MM.1S (cell line): ENCODE data around the gene ANXA10.

ENCODE experiments used
- DNase-seq: peaks from one replicate; pipeline ENCODE4 v3.0.0-alpha.2; 2015
- H2AFZ ChIP-seq: fragments of 300-600 bp; sonication (generic); 2 replicates; pipeline ENCODE4 v1.6.0; 2016; ENCODE audit warnings: antibody characterized with exemption, low read length
- H3F3A ChIP-seq: fragments of 300-600 bp; sonication (generic); 2 replicates; pipeline ENCODE4 v1.6.1; 2016; ENCODE audit warnings: mild to moderate bottlenecking, antibody characterized with exemption, low read length, moderate library complexity, mixed read lengths; ENCODE audit not compliant: insufficient read depth
- H3K27ac ChIP-seq: fragments of 300-600 bp; sonication (generic); 2 replicates; pipeline ENCODE4 v1.5.1; 2016; ENCODE audit warnings: mild to moderate bottlenecking, low read length
- H3K27me3 ChIP-seq: fragments of 300-600 bp; sonication (generic); replicated peaks from 2 replicates; pipeline ENCODE4 v1.6.0; 2016; ENCODE audit warnings: low read length; ENCODE audit not compliant: insufficient read depth
- H3K36me3 ChIP-seq: fragments of 300-600 bp; sonication (generic); replicated peaks from 2 replicates; pipeline ENCODE4 v1.6.1; 2016; ENCODE audit warnings: mild to moderate bottlenecking, low read length, mixed read lengths; ENCODE audit not compliant: insufficient read depth
- H3K4me1 ChIP-seq: fragments of 300-600 bp; sonication (generic); 2 replicates; pipeline ENCODE4 v1.6.1; 2016; ENCODE audit warnings: low read length, mixed read lengths
- H3K4me2 ChIP-seq: fragments of 300-600 bp; sonication (generic); 2 replicates; pipeline ENCODE4 v1.6.0; 2016; ENCODE audit warnings: low read depth, low read length
- H3K4me3 ChIP-seq: fragments of 300-600 bp; sonication (generic); 2 replicates; pipeline ENCODE4 v1.5.1; 2016; ENCODE audit warnings: low read length, mixed read lengths
- H3K79me2 ChIP-seq: fragments of 300-600 bp; sonication (generic); 2 replicates; pipeline ENCODE4 v1.6.1; 2016; ENCODE audit warnings: mixed run types, low read length, mixed read lengths
- H3K9ac ChIP-seq: fragments of 300-600 bp; sonication (generic); 2 replicates; pipeline ENCODE4 v1.6.1; 2016; ENCODE audit warnings: low read length, mixed read lengths
- H3K9me2 ChIP-seq: fragments of 300-600 bp; sonication (generic); replicated peaks from 2 replicates; pipeline ENCODE4 v1.6.1; 2016; ENCODE audit warnings: mild to moderate bottlenecking, low read length, mixed read lengths; ENCODE audit not compliant: insufficient read depth
- H3K9me3 ChIP-seq: fragments of 300-600 bp; sonication (generic); replicated peaks from 2 replicates; pipeline ENCODE4 v1.6.1; 2016; ENCODE audit warnings: mild to moderate bottlenecking, low read length, mixed read lengths; ENCODE audit not compliant: insufficient read depth
- H4K20me1 ChIP-seq: fragments of 300-600 bp; sonication (generic); 2 replicates; pipeline ENCODE4 v1.6.1; 2016; ENCODE audit warnings: mild to moderate bottlenecking, low read length, moderate library complexity, mixed read lengths; ENCODE audit not compliant: insufficient read depth
- CTCF ChIP-seq: fragments of 300-600 bp; sonication (generic); IDR thresholded peaks from 2 replicates; pipeline ENCODE4 v1.5.1; 2016; ENCODE audit warnings: antibody characterized with exemption, low read length, mixed read lengths
- EZH2 ChIP-seq: fragments of 300-600 bp; sonication (generic); optimal IDR thresholded peaks from 2 replicates; pipeline ENCODE3; 2017; ENCODE audit warnings: low read depth, mild to moderate bottlenecking, antibody characterized with exemption, low read length, mixed read lengths
- EZH2phosphoT487 ChIP-seq: fragments of 300-600 bp; sonication (generic); IDR thresholded peaks from 2 replicates; pipeline ENCODE4 v1.6.1; 2018; ENCODE audit warnings: antibody characterized with exemption, low read length

The ANXA10 gene

GRCh38 chr4:168197926-168198325 lies 105.6 kb downstream of the ANXA10 start:
- Histone ChIP-seq H3K9me3 (no peaks in the 10 kb centered on the region), H3K27me3 (no peaks in the 10 kb centered on the region), H3K79me2 (no peaks in the 10 kb centered on the region), H3K27ac (no peak overlapping the region), H4K20me1 (no peaks in the 10 kb centered on the region), H3K9ac (no peak overlapping the region), H3K4me2 (no peak overlapping the region), H3K9me2 (no peaks in the 10 kb centered on the region), H3K4me3 (no peak overlapping the region), H2AFZ (no peak overlapping the region), H3K36me3 (no peaks in the 10 kb centered on the region), H3K4me1 (no peaks in the 10 kb centered on the region), H3F3A (no peaks in the 10 kb centered on the region)
- DNase-seq: no peak
- TF ChIP-seq CTCF (no peak), EZH2phosphoT487 (no peak), EZH2 (no peak)

- no peak overlapping the region for H3K4me2 ChIP-seq
- no peak overlapping the region for H2AFZ ChIP-seq
Observed at GRCh38 chr4:168199260-168199957, 107.1 kb downstream of the ANXA10 start.

GRCh38 chr4:168200685-168201084 lies 108.3 kb downstream of the ANXA10 start:
- no peak for DNase-seq
- no peak overlapping the region for H3K9ac ChIP-seq
- no peaks in the 10 kb centered on the region for H4K20me1 ChIP-seq
- no peaks in the 10 kb centered on the region for H3K79me2 ChIP-seq
- no peak overlapping the region for H3K4me3 ChIP-seq
- no peaks in the 10 kb centered on the region for H3K9me3 ChIP-seq
- no peak overlapping the region for H3K4me2 ChIP-seq
- H2AFZ ChIP-seq: no peak overlapping the region
- H3K9me2 ChIP-seq: no peaks in the 10 kb centered on the region
- no peaks in the 10 kb centered on the region for H3K27me3 ChIP-seq
- H3K4me1 ChIP-seq: no peaks in the 10 kb centered on the region
- no peaks in the 10 kb centered on the region for H3K36me3 ChIP-seq
- no peak overlapping the region for H3K27ac ChIP-seq
- TF ChIP-seq CTCF (no peak), EZH2 (no peak), EZH2phosphoT487 (no peak)
- H3F3A ChIP-seq: no peaks in the 10 kb centered on the region

More at GRCh38 chr4:168199260-168199957, 107.1 kb downstream of the ANXA10 start:
- H3K79me2 ChIP-seq: no peaks in the 10 kb centered on the region
- H3K4me3 ChIP-seq: no peak overlapping the region
- no peaks in the 10 kb centered on the region for H3K9me2 ChIP-seq
- H3K27ac ChIP-seq: no peak overlapping the region
- no peaks in the 10 kb centered on the region for H3K36me3 ChIP-seq
- H3K9ac ChIP-seq: no peak overlapping the region
- no peaks in the 10 kb centered on the region for H3K27me3 ChIP-seq
- DNase-seq: no peak
- H3K9me3 ChIP-seq: no peaks in the 10 kb centered on the region
- no peaks in the 10 kb centered on the region for H3F3A ChIP-seq
- no peak for TF ChIP-seq EZH2phosphoT487
- TF ChIP-seq CTCF: no peak
- TF ChIP-seq EZH2: no peak
- no peaks in the 10 kb centered on the region for H3K4me1 ChIP-seq
- no peaks in the 10 kb centered on the region for H4K20me1 ChIP-seq
